Hematopoietic multipotent progenitor cell treated with erythropoietin and hydrocortisone succinate and interleukin-3 and kit ligand, for 4 days (in vitro differentiated cells): Measurements from ENCODE around the gene CMTM5.

Experiments used
- DNase-seq: peaks from one replicate; pipeline ENCODE4 v3.0.0-alpha.2; 2015

CMTM5 gene

DNA sequence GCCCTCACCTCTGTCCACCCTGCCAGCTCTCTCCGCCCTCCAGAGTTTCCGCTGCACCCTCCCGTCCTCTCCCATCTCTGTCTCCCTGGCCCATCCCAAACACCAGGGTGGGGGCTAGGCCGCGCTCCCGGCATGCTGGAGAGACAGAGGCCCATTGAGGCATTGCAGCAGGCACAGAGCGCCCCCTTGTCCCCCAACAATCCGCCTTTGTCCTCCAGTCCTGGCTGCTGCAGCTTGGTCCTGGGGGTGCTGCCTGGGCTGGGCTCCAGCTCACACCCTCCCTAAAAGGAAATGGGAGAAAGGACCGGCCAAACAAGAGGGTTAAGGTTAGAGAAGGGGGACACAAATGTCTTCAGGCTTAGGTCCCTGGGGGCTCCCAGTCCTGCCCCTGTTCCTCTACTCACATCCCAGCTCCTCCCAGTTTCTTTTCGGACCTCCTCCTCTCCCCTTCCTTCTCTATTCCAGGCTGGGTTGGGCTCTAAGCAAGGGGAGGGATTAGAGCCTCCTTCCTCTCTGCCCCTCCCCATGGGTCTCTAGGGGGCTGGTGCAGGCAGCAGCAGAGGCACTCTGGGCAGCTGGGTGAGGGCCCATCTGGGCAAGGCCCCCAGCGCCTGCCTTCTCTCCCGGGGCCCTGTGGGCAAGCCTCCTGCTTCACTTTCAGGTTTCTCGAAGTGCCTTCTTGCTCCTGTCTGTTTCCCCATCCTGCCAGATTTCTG is at the start of gene CMTM5:
TSS of gene CMTM5 (plus strand) at position 565 of the 716 bp plus-strand sequence. CDS start 206 bp downstream, outside the sequence.
- DNase-seq: peak; percentile 77

GRCh38 chr14:23327947-23328744 is 48.7 kb upstream of the CMTM5 start:
- peak; percentile 92 for DNase-seq

GRCh38 chr14:23335623-23336022 is 41.2 kb upstream of the CMTM5 start:
- DNase-seq: peak; percentile 62

GRCh38 chr14:23339506-23340268 is 37.2 kb upstream of the CMTM5 start:
- no peak for DNase-seq

DNA sequence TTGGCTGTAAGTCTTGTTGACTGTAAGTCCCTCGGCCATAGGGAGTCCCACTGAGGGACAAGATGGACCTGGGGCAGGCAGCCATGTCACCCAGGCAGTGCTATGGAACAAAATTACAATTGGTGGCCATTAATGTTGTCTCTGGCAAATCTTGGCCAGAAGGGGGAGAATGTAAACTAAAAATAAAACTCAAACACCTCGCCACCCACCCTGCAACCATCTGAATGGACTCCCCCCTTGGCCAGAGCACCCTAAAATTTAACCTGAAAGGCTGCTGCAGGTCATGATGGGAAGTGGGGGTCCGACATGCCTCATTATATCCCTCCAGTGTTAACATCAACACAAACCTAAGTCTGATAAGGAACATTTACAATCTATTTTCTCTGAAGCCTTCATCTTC is 32.4 kb upstream of the CMTM5 start:
- no peak for DNase-seq

GRCh38 chr14:23345987-23346692 is 30.7 kb upstream of the CMTM5 start:
- DNase-seq: no peak

GRCh38 chr14:23346693-23347405 is 30.0 kb upstream of the CMTM5 start:
- DNase-seq: no peak

DNA sequence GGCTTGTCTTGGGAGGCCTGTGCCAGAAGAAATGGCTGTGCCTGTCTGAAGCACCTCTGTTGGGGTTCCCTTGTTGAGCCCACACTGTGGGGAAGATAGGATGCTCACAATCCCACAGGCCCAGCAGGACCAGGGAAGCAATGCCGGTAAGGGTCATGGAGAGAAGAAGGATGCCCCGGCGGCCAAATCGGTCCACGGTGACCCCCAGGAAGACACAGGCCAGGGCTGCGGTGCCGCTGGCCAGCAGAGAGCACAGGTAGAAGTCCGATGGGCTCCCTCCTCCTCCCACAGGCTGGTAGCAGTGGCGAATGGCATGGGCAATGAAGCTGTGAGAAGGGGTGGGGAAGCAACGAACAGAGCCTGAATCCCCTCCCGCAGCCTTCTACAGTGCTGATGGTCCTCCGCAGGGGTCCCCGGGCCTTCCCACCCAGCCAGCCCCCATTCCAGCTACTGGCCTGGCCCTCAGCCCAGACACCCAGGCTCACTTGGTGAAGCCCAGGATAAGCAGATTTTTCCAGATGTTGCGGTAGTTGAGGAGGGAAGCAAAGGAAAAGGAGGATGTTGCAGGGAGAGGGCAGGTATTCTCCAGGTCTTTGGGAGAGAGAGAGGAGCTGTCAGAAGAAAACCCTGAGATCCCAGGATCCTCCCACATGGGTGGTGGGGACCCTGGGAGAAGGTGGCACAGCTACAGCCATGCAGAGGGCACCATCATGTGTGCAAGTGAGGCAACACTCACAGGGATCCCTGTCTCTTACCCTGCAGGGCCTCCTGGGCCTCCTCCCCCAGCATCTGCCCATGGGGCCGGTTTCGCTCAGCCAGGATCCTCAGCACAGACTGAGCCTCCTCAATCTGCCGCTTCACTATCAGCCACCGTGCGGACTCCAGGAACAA is 29.2 kb upstream of the CMTM5 start:
- no peak for DNase-seq

DNA sequence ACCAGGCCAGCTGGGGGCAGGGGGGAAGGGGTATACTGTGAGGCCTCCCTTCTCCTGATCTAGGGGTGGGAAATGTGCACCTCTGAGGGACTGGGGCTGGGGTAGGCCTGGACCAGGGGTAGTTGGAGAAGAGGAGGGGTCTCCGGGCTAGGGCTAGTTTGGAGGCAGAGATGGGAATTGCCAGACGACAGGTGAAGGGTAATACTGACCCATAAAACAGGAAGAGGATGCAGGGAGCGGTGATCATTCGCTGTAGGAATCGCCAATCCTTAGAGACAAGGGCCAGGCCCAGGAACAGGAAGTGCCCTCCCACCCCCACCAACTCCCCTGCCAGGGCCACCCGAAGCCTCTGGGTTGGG is 28.6 kb upstream of the CMTM5 start:
- DNase-seq: no peak

DNA sequence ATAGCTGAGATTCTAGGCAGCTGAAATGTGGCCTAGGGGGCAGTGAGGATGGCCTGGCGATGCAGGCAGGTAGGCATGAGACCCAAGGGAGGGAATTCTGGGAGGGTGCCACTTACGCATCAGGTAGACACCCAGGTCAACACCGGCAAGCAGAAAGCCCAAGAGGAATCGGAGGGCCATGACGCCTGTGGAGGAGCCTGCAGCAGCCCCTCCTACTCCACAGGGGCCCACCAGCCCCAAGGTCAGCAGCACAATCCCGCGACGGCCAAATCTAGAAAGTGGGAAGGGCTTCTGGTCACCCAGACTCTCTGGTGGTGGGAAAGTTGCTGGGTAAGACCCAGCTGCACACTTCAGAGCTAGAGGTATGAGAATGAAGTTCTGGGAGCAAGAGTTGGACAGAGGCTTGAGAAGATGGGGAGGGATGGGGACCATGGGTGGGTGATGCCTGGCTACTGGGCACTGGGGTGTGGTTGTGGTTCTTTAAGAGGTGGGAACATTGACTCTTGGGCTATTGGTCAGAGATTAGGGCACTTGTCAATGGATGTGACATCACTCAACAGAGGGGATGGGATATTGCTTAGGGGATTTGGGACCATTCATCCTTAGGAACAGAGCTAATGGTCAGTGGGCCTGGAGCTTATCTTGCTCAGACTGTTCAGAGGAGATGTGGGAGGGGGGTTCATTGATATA is 27.5 kb upstream of the CMTM5 start:
- no peak for DNase-seq

- no peak for DNase-seq
These were observed 25.0 kb upstream of the CMTM5 start for GRCh38 chr14:23351681-23352505.

GRCh38 chr14:23352506-23353432 is 24.1 kb upstream of the CMTM5 start, which contains the start of gene SLC22A17:
Gene SLC22A17 (minus strand): TSS chr14:23352887.
- DNase-seq: peak; percentile 84

- DNase-seq: no peak
These were observed 23.4 kb upstream of the CMTM5 start for GRCh38 chr14:23353433-23353780.

GRCh38 chr14:23354990-23355389 is 21.9 kb upstream of the CMTM5 start:
- DNase-seq: no peak

DNA sequence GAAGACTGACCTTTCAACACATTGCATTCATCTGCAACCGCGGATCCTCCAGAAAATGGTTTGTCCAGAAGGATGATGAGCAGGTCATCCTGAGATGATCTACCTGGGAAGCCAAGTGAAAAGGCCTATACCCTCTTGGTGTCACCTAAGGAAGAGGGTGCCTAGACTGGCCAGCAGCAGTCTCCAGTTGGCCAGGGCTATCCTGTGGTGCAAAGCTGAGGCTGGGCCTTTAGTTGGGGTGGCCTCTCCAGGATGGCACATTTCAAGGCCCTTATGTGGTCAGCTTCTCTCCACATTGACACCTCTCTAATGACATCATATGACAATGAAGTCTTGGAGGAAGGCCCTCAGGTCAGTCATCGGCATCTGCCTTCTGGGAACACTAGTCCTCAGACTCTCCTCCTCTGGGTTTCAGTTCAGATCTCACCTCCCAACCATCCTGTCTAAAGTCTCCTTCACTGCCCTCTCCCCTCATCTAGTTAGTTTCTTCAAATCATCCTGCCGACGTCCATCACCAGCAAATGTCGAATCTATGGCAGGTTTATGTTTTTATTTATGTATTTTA is 20.9 kb upstream of the CMTM5 start:
- DNase-seq: no peak

GRCh38 chr14:23356662-23357061 is 20.2 kb upstream of the CMTM5 start:
- no peak for DNase-seq

GRCh38 chr14:23357261-23357660 is 19.6 kb upstream of the CMTM5 start:
- DNase-seq: no peak

DNA sequence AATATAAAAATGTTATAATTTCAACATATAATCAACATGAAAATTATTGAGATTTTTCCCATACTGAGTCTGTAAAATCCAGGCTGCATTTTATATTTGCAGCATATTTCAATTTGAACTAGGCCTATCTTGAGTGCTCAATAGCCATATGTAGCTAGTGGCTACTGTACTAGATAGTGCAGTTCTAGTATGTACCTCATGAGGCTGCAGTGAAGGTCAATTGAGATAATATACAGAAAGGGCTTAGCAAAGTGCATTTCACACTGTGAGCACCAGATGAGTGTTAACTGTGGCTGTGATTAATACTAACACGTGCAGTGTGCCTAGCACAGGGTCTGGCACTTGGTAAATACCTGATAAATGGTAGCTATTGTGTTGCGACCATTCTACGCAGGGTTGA is 18.8 kb upstream of the CMTM5 start:
- DNase-seq: peak; percentile 46
